ENCODE data around the gene ZCRB1. TPM values are rescaled to one million over a fixed set of nuclear protein-coding genes. Genes with fewer than 3 reads are reported as not detected.

The ZCRB1 gene
- total RNA-seq, 2 experiments from 2014 or later = 30.3 to 31.4 TPM

- ChIA-PET POLR2A (no interaction called here), CTCF (no interaction called here)
- no peaks in the 10 kb centered on the region for H3K27me3 Mint-ChIP-seq
- H3K36me3 Mint-ChIP-seq (ENCODE audit: low read depth) = peaks cover 43% of the 10 kb centered on the region
- no peak overlapping the region for H3K27ac Mint-ChIP-seq
- no peaks in the 10 kb centered on the region for H3K9me3 ChIP-seq (ENCODE audit: control insufficient read depth in 1 of 2, insufficient read depth in 1 of 2, low read length in 2 of 2)
- intact Hi-C loops (cut with DNase I, micrococcal nuclease) = no loop called here
- ATAC-seq (ENCODE audit: poor library complexity) = no peak
- no peaks in the 10 kb centered on the region for H3K27me3 ChIP-seq (ENCODE audit: control insufficient read depth in 1 of 2, insufficient read depth in 2 of 2, low read length in 2 of 2)
- DNase-seq = no peak
- H3K4me1 Mint-ChIP-seq (ENCODE audit: low read depth) = no peaks in the 10 kb centered on the region
- peaks cover 17% of the 10 kb centered on the region for H3K36me3 ChIP-seq (ENCODE audit: insufficient read depth, low read length)
- no peak overlapping the region for H3K27ac ChIP-seq (ENCODE audit: low read depth in 1 of 2, low read length in 2 of 2)
- no peaks in the 10 kb centered on the region for H3K9me3 Mint-ChIP-seq
- no peak overlapping the region for H3K4me3 ChIP-seq (ENCODE audit: low read length)
- no peaks in the 10 kb centered on the region for H3K4me1 ChIP-seq (ENCODE audit: insufficient read depth, low read length)
- TF ChIP-seq CTCF (IDR thresholded peaks at IDR 0.05) = no peak
- H3K4me3 Mint-ChIP-seq = no peak overlapping the region
Measured at GRCh38 chr12:42315108-42315507, 10.8 kb downstream of the ZCRB1 start.

- intact Hi-C loops (cut with DNase I, micrococcal nuclease) = no loop called here
- ATAC-seq (ENCODE audit: poor library complexity) = no peak
Measured at GRCh38 chr12:42309996-42310395, 15.9 kb downstream of the ZCRB1 start.

DNA sequence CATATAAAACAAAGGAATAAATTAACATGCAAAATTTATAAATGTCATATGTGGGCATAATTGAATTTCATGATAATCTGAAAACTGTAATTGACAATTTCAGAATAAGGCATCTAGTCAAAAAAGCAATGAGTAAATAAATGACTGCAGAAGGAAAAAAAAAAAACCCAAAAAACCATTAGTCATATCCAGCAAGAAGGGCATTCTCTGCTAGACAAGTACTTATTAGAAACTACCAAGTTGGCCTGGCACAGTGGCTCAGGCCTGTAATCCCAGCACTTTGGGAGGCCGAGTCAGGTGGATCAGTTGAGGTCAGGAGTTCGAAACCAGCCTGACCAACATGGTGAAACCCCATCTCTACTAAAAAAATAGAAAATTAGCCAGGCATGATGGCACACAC lies 17.5 kb downstream of the ZCRB1 start:
- peaks cover 7% of the 10 kb centered on the region for H3K36me3 ChIP-seq (ENCODE audit: insufficient read depth, low read length)
- H3K4me3 ChIP-seq (ENCODE audit: low read length) = no peak overlapping the region
- Mint-ChIP-seq H3K27ac (no peak overlapping the region), H3K4me1 (ENCODE audit: low read depth) (no peaks in the 10 kb centered on the region), H3K36me3 (ENCODE audit: low read depth) (peaks cover 6% of the 10 kb centered on the region), H3K9me3 (no peaks in the 10 kb centered on the region), H3K27me3 (no peaks in the 10 kb centered on the region), H3K4me3 (no peak overlapping the region)
- CTCF ChIA-PET = no interaction called here
- intact Hi-C loops (cut with DNase I, micrococcal nuclease) = no loop called here
- POLR2A ChIA-PET = no interaction called here
- no peak for TF ChIP-seq CTCF (IDR thresholded peaks at IDR 0.05)
- H3K4me1 ChIP-seq (ENCODE audit: insufficient read depth, low read length) = no peaks in the 10 kb centered on the region
- ATAC-seq (ENCODE audit: poor library complexity) = no peak
- H3K27ac ChIP-seq (ENCODE audit: low read depth in 1 of 2, low read length in 2 of 2) = no peak overlapping the region
- H3K9me3 ChIP-seq (ENCODE audit: control insufficient read depth in 1 of 2, insufficient read depth in 1 of 2, low read length in 2 of 2) = no peaks in the 10 kb centered on the region
- no peak for DNase-seq
- no peaks in the 10 kb centered on the region for H3K27me3 ChIP-seq (ENCODE audit: control insufficient read depth in 1 of 2, insufficient read depth in 2 of 2, low read length in 2 of 2)

More at GRCh38 chr12:42309996-42310395, 15.9 kb downstream of the ZCRB1 start:
- H3K4me1 ChIP-seq (ENCODE audit: insufficient read depth, low read length) = no peaks in the 10 kb centered on the region
- no peak for DNase-seq
- no peak overlapping the region for H3K4me3 ChIP-seq (ENCODE audit: low read length)
- no peaks in the 10 kb centered on the region for H3K27me3 Mint-ChIP-seq
- no peak for TF ChIP-seq CTCF (IDR thresholded peaks at IDR 0.05)
- H3K4me1 Mint-ChIP-seq (ENCODE audit: low read depth) = no peaks in the 10 kb centered on the region
- no peaks in the 10 kb centered on the region for H3K9me3 ChIP-seq (ENCODE audit: control insufficient read depth in 1 of 2, insufficient read depth in 1 of 2, low read length in 2 of 2)
- peaks cover 9% of the 10 kb centered on the region for H3K36me3 ChIP-seq (ENCODE audit: insufficient read depth, low read length)
- no peak overlapping the region for H3K27ac Mint-ChIP-seq
- CTCF ChIA-PET = no interaction called here
- no peak overlapping the region for H3K27ac ChIP-seq (ENCODE audit: low read depth in 1 of 2, low read length in 2 of 2)
- H3K36me3 Mint-ChIP-seq (ENCODE audit: low read depth) = peaks cover 17% of the 10 kb centered on the region
- no peaks in the 10 kb centered on the region for H3K27me3 ChIP-seq (ENCODE audit: control insufficient read depth in 1 of 2, insufficient read depth in 2 of 2, low read length in 2 of 2)
- no peak overlapping the region for H3K4me3 Mint-ChIP-seq
- no peaks in the 10 kb centered on the region for H3K9me3 Mint-ChIP-seq
- POLR2A ChIA-PET = no interaction called here

Measured in CD4-positive, alpha-beta T cell (primary cell).